ENCODE data around the gene RABGAP1L.

GRCh38 chr1:174309490-174309889, 150.2 kb downstream of the RABGAP1L start:
- TF ChIP-seq CTCF (conservative IDR thresholded peaks at IDR 0.05; ENCODE audit: low read depth, low read length) (no peak), POLR2A (IDR thresholded peaks at IDR 0.05; ENCODE audit: low read depth, low read length) (no peak), MAFK (IDR thresholded peaks at IDR 0.05; ENCODE audit: low read depth, low read length) (no peak), CEBPB (IDR thresholded peaks at IDR 0.05; ENCODE audit: low read depth, low read length) (no peak), RFX5 (IDR thresholded peaks at IDR 0.05; ENCODE audit: low read depth, low read length) (no peak), ELK1 (IDR thresholded peaks at IDR 0.05; ENCODE audit: borderline replicate concordance, low read depth, low read length) (no peak), RCOR1 (IDR thresholded peaks at IDR 0.05; ENCODE audit: insufficient replicate concordance, low read length) (no peak), NFE2L2 (IDR thresholded peaks at IDR 0.05; ENCODE audit: low read depth, low read length) (no peak), RAD21 (IDR thresholded peaks at IDR 0.05; ENCODE audit: low read length) (no peak), BHLHE40 (IDR thresholded peaks at IDR 0.05; ENCODE audit: low read depth, low read length) (no peak), SMC3 (IDR thresholded peaks at IDR 0.05; ENCODE audit: low read depth, low read length) (no peak), FOS (IDR thresholded peaks at IDR 0.05; ENCODE audit: low read depth, low read length) (no peak), USF2 (IDR thresholded peaks at IDR 0.05; ENCODE audit: low read depth, low read length) (no peak)
